Ureter (tissue), 1 donor: ENCODE data around the gene RPS16. TPM values are rescaled to one million over a fixed set of nuclear protein-coding genes. Genes with fewer than 3 reads are reported as not detected.
"Not testable (repeated sequence)": the region's sequence is repeated elsewhere in the genome, so short reads cannot be mapped to it uniquely, and the experiment has no call there.

Experiments
- DNase-seq: peaks from one replicate; pipeline ENCODE4 v3.0.0-alpha.2; 2020; ENCODE audit warnings: low spot score
- total RNA-seq: library from RNA; stranded (reverse); gene quantifications from one replicate; pipeline ENCODE4 v1.2.4, GENCODE V29; 2023
- donor health status: DM: yes; HTN: yes; CAD: no.

Gene RPS16
- total RNA-seq, result 2,118 TPM

GRCh38 chr19:39435499-39436349, at the start of gene RPS16:
Gene RPS16 (minus strand): TSS chr19:39435949. CDS start chr19:39435895, 54 bp downstream.
- peak; percentile 99 for DNase-seq

GRCh38 chr19:39483141-39483540, 47.4 kb upstream of the RPS16 start:
- no peak for DNase-seq

GRCh38 chr19:39481676-39482075, 45.9 kb upstream of the RPS16 start:
- no peak for DNase-seq

GRCh38 chr19:39481229-39481545, 45.4 kb upstream of the RPS16 start:
- no peak for DNase-seq

- peak; percentile 96 for DNase-seq
Observed at GRCh38 chr19:39480337-39481228, 44.8 kb upstream of the RPS16 start, which contains the start of gene TIMM50. Gene TIMM50 (plus strand): TSS chr19:39480838. CDS start chr19:39480854, 16 bp downstream.

- no peak for DNase-seq
Observed at GRCh38 chr19:39479916-39480315, 44.2 kb upstream of the RPS16 start.

GRCh38 chr19:39479319-39479801, 43.6 kb upstream of the RPS16 start:
- DNase-seq, result not testable (repeated sequence)

- no peak for DNase-seq
Observed at GRCh38 chr19:39475748-39476147, 40.0 kb upstream of the RPS16 start.

GRCh38 chr19:39474139-39474620, 38.4 kb upstream of the RPS16 start:
- DNase-seq, result no peak

GRCh38 chr19:39473443-39473960, 37.8 kb upstream of the RPS16 start:
- no peak for DNase-seq

- no peak for DNase-seq
Observed at GRCh38 chr19:39472746-39473442, 37.1 kb upstream of the RPS16 start.

- DNase-seq, result no peak
Observed at GRCh38 chr19:39471756-39472536, 36.2 kb upstream of the RPS16 start.

GRCh38 chr19:39470724-39471339, 35.1 kb upstream of the RPS16 start:
- DNase-seq, result no peak

GRCh38 chr19:39469567-39469966, 33.8 kb upstream of the RPS16 start:
- no peak for DNase-seq

- no peak for DNase-seq
Observed at GRCh38 chr19:39469036-39469435, 33.3 kb upstream of the RPS16 start.

- DNase-seq, result no peak
Observed at GRCh38 chr19:39467941-39468340, 32.2 kb upstream of the RPS16 start.

GRCh38 chr19:39465956-39466747, 30.4 kb upstream of the RPS16 start:
- DNase-seq, result no peak

- DNase-seq, result no peak
Observed at GRCh38 chr19:39463403-39463802, 27.7 kb upstream of the RPS16 start.

- DNase-seq, result not testable (repeated sequence)
Observed at GRCh38 chr19:39451257-39451656, 15.5 kb upstream of the RPS16 start.
